ENCODE results near the gene FKTN.

Gene FKTN

GRCh38 chr9:105636331-105636730, 78.4 kb downstream of the FKTN start:
- Histone ChIP-seq H3K4me1 (ENCODE audit: low read depth, poor library complexity, severe bottlenecking) (no peaks in the 10 kb centered on the region), H4K20me1 (ENCODE audit: insufficient read depth) (no peaks in the 10 kb centered on the region), H3K9ac (no peak overlapping the region), H3K36me3 (ENCODE audit: insufficient read depth) (no peaks in the 10 kb centered on the region), H2AFZ (ENCODE audit: low read depth) (no peak overlapping the region), H3K4me3 (IDR thresholded peaks at IDR 0.05; ENCODE audit: insufficient read depth, low read depth, low read length) (no peak overlapping the region), H3K4me2 (no peak overlapping the region), H3K27ac (no peak overlapping the region), H3K27me3 (ENCODE audit: insufficient read depth, low read depth) (no peaks in the 10 kb centered on the region), H3K79me2 (ENCODE audit: insufficient read depth, low read depth) (no peaks in the 10 kb centered on the region)
- no peak for TF ChIP-seq CTCF (conservative IDR thresholded peaks at IDR 0.05; ENCODE audit: low read depth, low read length)

DNA sequence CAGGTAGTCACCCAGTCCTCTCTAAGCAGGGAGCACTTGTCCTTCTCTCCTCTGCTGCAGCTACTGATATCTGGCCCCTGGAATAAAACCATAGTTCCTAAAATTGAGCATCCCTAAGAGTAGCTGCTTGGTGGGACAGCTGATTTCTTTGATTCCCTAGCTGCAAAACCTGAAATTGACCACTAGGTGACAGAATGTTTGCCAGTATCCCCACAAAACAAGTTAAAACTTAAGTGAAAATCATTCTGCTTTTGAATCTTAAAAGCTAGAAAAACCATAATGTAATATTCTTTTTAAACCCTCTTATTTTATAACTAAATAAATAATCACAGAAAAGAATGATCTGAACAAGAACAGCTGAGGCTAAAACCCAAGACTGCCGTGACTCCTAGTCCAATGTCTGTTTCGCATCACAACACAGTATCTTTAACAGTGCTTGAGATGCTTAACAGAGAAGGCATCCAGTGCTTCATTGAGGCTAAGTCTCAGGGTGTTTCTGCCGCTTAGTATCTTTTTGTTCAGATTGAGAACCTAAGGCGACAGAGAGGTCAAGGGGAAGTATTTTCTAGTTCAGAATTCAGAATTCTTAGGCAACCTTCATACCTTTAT, 80.0 kb downstream of the FKTN start:
- no peaks in the 10 kb centered on the region for H3K36me3 ChIP-seq (ENCODE audit: insufficient read depth)
- H3K4me1 ChIP-seq (ENCODE audit: low read depth, poor library complexity, severe bottlenecking): no peaks in the 10 kb centered on the region
- H3K27ac ChIP-seq: no peak overlapping the region
- H4K20me1 ChIP-seq (ENCODE audit: insufficient read depth): no peaks in the 10 kb centered on the region
- no peak overlapping the region for H3K4me2 ChIP-seq
- no peaks in the 10 kb centered on the region for H3K79me2 ChIP-seq (ENCODE audit: insufficient read depth, low read depth)
- H2AFZ ChIP-seq (ENCODE audit: low read depth): no peak overlapping the region
- TF ChIP-seq CTCF (conservative IDR thresholded peaks at IDR 0.05; ENCODE audit: low read depth, low read length): peak; percentile 55; the same call in 1 of the 2 replicates
- no peaks in the 10 kb centered on the region for H3K27me3 ChIP-seq (ENCODE audit: insufficient read depth, low read depth)
- no peak overlapping the region for H3K4me3 ChIP-seq (IDR thresholded peaks at IDR 0.05; ENCODE audit: insufficient read depth, low read depth, low read length)
- no peak overlapping the region for H3K9ac ChIP-seq

GRCh38 chr9:105639936-105640335, 82.0 kb downstream of the FKTN start:
- Histone ChIP-seq H3K4me2 (no peak overlapping the region), H3K79me2 (ENCODE audit: insufficient read depth, low read depth) (no peaks in the 10 kb centered on the region), H3K4me3 (IDR thresholded peaks at IDR 0.05; ENCODE audit: insufficient read depth, low read depth, low read length) (no peak overlapping the region), H3K27me3 (ENCODE audit: insufficient read depth, low read depth) (no peaks in the 10 kb centered on the region), H4K20me1 (ENCODE audit: insufficient read depth) (no peaks in the 10 kb centered on the region), H3K36me3 (ENCODE audit: insufficient read depth) (no peaks in the 10 kb centered on the region), H3K4me1 (ENCODE audit: low read depth, poor library complexity, severe bottlenecking) (no peaks in the 10 kb centered on the region), H2AFZ (ENCODE audit: low read depth) (no peak overlapping the region), H3K9ac (no peak overlapping the region), H3K27ac (no peak overlapping the region)
- no peak for TF ChIP-seq CTCF (conservative IDR thresholded peaks at IDR 0.05; ENCODE audit: low read depth, low read length)

- Histone ChIP-seq H2AFZ (ENCODE audit: low read depth) (no peak overlapping the region), H3K4me3 (IDR thresholded peaks at IDR 0.05; ENCODE audit: insufficient read depth, low read depth, low read length) (no peak overlapping the region), H3K27me3 (ENCODE audit: insufficient read depth, low read depth) (no peaks in the 10 kb centered on the region), H4K20me1 (ENCODE audit: insufficient read depth) (no peaks in the 10 kb centered on the region), H3K4me2 (no peak overlapping the region), H3K4me1 (ENCODE audit: low read depth, poor library complexity, severe bottlenecking) (no peaks in the 10 kb centered on the region), H3K36me3 (ENCODE audit: insufficient read depth) (no peaks in the 10 kb centered on the region), H3K9ac (no peak overlapping the region), H3K79me2 (ENCODE audit: insufficient read depth, low read depth) (no peaks in the 10 kb centered on the region), H3K27ac (no peak overlapping the region)
- TF ChIP-seq CTCF (conservative IDR thresholded peaks at IDR 0.05; ENCODE audit: low read depth, low read length): no peak
Measured at GRCh38 chr9:105643795-105644194, 85.9 kb downstream of the FKTN start.

Data from KMS-11 (cell line).